Measurements from ENCODE around the gene KAT6B. TPM values are rescaled to one million over a fixed set of nuclear protein-coding genes. Genes with fewer than 3 reads are reported as not detected.
"Not testable (repeated sequence)": the region's sequence is repeated elsewhere in the genome, so short reads cannot be mapped to it uniquely, and the experiment has no call there.

The KAT6B gene
- total and polyA plus RNA-seq, 2 of the 8 experiments (the other 6 are each of a cell fraction or from before 2014, with no cell fraction given) = 7.3 to 30.8 TPM

DNA sequence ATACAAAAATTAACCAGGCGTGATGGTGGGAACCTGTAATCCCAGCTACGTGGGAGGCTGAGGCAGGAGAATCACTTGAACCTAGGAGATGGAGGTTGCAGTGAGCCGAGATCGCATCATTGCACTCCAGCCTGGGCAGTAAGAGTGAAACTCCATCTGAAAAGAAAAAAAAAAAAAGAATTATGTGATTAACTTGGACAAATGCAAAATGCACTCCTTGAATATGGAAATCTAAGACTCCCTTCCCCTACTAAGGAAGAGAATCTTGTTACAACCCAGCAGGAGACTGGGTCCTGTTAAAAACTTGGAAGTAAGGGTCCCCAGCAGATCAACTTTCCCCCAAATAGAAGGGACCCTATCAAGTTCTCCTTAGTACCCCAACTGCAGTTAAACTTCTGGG is 44.5 kb upstream of the KAT6B start:
- H3K23me2 ChIP-seq (ENCODE audit: low read depth, low read length); H3K14ac ChIP-seq (ENCODE audit: insufficient read length); H3K4me1 ChIP-seq (replicated peaks in 1 of 4; ENCODE audit: control insufficient read depth in 3 of 4, insufficient read depth in 4 of 4, low read length in 3 of 4); H4K5ac ChIP-seq (ENCODE audit: insufficient read length, low read depth, low read length); H3K27me3 ChIP-seq (replicated peaks in 1 of 4; ENCODE audit: control insufficient read depth in 3 of 4, extremely low read depth in 1 of 4, insufficient read depth in 3 of 4, low read length in 3 of 4); H4K20me1 ChIP-seq (replicated peaks in 1 of 2; ENCODE audit: control insufficient read depth in 1 of 2, insufficient read depth in 2 of 2, low read length in 2 of 2); H2BK120ac ChIP-seq (replicated peaks; ENCODE audit: low read depth, low read length); H3K56ac ChIP-seq (replicated peaks; ENCODE audit: insufficient read length, low read depth, low read length); POLR2A ChIA-PET (ENCODE audit: partially characterized antibody); H3K36me3 ChIP-seq (ENCODE audit: control insufficient read depth in 2 of 4, insufficient read depth in 4 of 4, low read length in 3 of 4); H2AK5ac ChIP-seq (ENCODE audit: low read depth, low read length); H3K27ac ChIP-seq (ENCODE audit: low read depth, low read length); H3K23ac ChIP-seq (ENCODE audit: insufficient read length); H2BK20ac ChIP-seq (ENCODE audit: low read length); H2BK15ac ChIP-seq (ENCODE audit: low read length); H2AFZ ChIP-seq (ENCODE audit: low read length); H2BK12ac ChIP-seq (ENCODE audit: low read depth, low read length); H3K79me1 ChIP-seq (ENCODE audit: low read depth, low read length); H3K4me2 ChIP-seq (ENCODE audit: insufficient read depth in 1 of 2, low read depth in 2 of 2, low read length in 2 of 2); H3K9me3 ChIP-seq (ENCODE audit: insufficient read depth in 2 of 2, low read depth in 1 of 2, low read length in 1 of 2); H3K4me3 ChIP-seq (ENCODE audit: extremely low read depth in 1 of 4, insufficient read depth in 2 of 4, low read depth in 3 of 4, low read length in 4 of 4); DNase-seq (ENCODE audit: low read depth in 1 of 2, low spot score in 2 of 2); H4K8ac ChIP-seq (ENCODE audit: extremely low read depth, insufficient read depth, low read length); H3K4ac ChIP-seq (replicated peaks; ENCODE audit: insufficient read length, low read depth, low read length); H3K79me2 ChIP-seq (ENCODE audit: control insufficient read depth in 1 of 2, insufficient read depth in 2 of 2, low read length in 2 of 2); H3K18ac ChIP-seq (ENCODE audit: extremely low read depth, low read length); FAIRE-seq; H2BK5ac ChIP-seq (ENCODE audit: low read depth, low read length); H3K9ac ChIP-seq (replicated peaks in 1 of 4; ENCODE audit: extremely low read depth in 1 of 4, low read depth in 3 of 4, low read length in 3 of 4); H4K91ac ChIP-seq (replicated peaks; ENCODE audit: insufficient read length, low read length): not testable (repeated sequence)
- 95% methylated on average over 4 of the region's 4 CpGs; no CpG with 5 or more reads in 1 of the 2 experiments for WGBS, 2 experiments (ENCODE audit: extremely low coverage in 1 of 2, insufficient coverage in 1 of 2, insufficient read length in 1 of 2, insufficient replicate concordance in 2 of 2, low coverage in 1 of 2, low lambda C conversion rate in 2 of 2, missing lambda C conversion rate in 1 of 2)
- CTCF ChIA-PET (ENCODE audit: partially characterized antibody) = interaction anchor here (0.6 kb wide), 1 partner anchor 28 kb away, joined by 3 read pairs; no protein-coding TSS in a partner anchor

Data from H1 (cell line).